GM18502 (cell line): Measurements from ENCODE around the gene DGKH.
"Not testable (repeated sequence)": the region's sequence is repeated elsewhere in the genome, so short reads cannot be mapped to it uniquely, and the experiment has no call there.

Experiments
- ATAC-seq: cut with Tn5 transposase; IDR thresholded peaks from one replicate; pipeline ENCODE4 v1.9.1; 2021; ENCODE audit warnings: mild to moderate bottlenecking; ENCODE audit not compliant: unreplicated experiment, poor library complexity

Gene DGKH

GRCh38 chr13:42109957-42110356 is 61.5 kb downstream of the DGKH start:
- ATAC-seq: no peak

DNA sequence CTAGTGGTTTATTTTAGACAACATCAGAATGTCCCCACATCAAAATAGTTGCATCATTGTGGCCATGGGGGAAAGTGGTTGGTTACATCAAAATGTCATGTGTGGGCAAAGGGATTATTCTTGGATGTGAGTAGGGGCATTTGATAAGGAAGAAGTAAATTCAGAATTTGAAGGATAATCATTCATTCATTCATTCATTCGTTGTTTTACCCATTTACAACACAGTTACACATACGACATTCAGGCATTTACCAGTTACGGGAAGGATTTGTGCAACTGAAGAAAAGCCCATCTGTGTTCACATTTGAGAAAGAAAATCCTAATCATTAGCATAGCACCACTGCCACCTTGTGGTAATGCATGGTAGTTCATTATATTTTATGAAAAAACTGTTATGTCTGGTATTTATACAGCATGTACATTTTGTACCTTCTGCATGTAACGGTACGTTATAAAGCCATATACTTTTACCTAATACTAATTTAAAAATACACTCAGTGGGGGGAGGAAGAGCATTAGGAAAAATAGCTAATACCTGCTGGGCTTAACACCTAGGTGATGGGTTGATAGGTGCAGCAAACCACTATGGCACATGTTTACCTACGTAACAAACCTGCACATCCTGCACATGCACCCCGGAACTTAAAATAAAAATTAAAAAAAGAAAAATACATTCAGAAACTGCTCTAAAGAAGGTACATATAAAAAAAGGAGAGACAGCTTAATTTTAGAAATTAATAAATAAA is 62.1 kb downstream of the DGKH start:
- no peak for ATAC-seq

DNA sequence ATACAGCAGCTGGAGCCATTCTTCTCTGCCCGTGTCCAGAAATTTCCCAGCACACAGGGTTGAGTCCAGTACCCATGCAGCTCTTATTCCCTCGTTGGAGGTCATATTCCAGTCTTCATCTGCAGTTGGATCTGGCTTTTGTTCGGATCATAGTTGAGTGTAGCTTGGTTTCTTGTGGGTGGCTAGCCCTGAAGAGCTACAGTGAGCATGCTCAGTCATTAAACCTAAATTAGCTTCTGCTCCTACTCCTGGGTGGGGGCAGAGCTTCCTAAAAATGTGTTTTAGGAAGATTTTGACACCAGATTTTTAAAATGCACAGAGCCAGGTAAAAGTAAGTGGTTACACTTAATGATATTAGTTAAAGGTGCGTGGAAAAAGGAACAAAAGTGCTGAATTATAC is 64.4 kb downstream of the DGKH start:
- no peak for ATAC-seq

DNA sequence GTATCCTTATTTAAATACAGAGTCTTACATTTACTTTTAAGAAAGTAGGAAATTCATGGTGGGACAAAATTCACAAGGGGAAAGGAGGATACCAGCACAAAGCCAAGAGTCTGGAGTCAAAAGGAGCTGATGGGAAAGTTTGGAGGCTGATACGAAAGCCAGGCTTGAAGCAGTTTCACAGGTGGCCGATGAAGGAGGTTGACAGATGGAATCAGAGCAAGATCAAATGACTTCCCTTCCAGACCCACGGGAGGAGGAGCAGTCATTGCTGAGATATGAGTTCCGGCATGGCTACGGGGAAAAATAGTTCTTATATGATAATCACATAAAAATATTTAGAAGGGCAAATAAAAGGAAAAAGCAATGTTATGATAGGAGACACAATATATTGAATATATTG is 65.0 kb downstream of the DGKH start:
- ATAC-seq: no peak

GRCh38 chr13:42114278-42114677 is 65.8 kb downstream of the DGKH start:
- no peak for ATAC-seq

DNA sequence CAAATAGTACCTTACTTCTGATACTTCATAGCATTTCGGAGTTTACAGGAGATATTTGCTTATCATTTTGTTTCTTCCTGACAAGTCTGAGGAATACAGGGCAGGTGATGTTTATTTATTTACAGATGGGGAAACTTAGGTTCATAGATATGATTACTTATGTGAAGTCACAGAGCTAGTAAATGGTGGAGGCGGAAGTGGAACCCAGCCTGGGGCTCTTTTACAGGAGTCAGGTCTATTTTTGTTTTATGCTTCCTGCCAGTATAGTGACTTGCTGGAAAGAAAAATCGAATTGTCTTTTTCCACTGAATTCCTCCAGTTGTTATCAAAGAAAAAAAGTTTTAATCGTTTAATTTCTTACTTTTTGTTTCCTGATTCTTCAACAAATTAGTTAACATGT is 66.5 kb downstream of the DGKH start:
- no peak for ATAC-seq

- no peak for ATAC-seq
These were observed 67.8 kb downstream of the DGKH start for GRCh38 chr13:42116225-42116624.

- no peak for ATAC-seq
These were observed 70.6 kb downstream of the DGKH start for GRCh38 chr13:42119041-42119440.

- ATAC-seq: peak; percentile 53
These were observed 71.4 kb downstream of the DGKH start for GRCh38 chr13:42119875-42120274.

DNA sequence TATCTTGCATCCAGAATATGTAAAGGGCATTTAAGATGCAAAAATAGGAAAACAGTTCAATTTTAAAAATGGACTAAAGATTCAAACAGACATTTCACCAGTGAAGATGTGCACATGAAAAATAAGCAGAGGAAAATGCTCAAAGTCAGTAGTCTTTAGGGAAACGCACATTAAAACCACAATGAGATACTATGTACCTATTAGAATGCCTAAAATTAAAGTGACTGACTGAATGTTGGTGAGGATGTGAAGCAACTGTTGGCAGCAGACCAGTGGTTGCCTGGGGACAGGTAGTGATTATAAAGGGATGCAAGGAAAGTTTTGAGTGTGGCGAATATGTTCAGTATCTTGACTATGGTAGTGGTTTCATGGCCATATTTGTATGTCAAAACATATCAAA is 75.2 kb downstream of the DGKH start:
- ATAC-seq: no peak

DNA sequence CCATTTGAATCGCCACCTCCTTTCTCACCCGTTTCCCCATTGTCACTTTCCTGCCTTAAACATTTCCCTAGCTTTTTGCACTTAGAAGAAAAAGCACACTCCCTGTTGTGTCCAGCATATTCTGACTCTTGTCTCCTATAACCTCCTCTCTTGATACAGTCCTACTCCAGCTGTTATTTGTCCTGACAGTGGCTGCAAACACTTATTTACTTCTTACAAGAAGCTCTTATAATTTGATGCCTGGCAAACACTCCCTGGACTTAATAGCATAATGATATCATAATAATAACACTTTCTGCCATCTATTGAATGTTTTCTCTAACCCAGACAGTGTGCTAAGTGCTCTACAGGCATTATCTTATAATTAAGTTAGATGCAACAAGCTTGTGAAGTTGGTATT is 76.6 kb downstream of the DGKH start:
- ATAC-seq: no peak

GRCh38 chr13:42127047-42127446 is 78.6 kb downstream of the DGKH start:
- ATAC-seq: no peak

GRCh38 chr13:42129033-42129432 is 80.6 kb downstream of the DGKH start:
- ATAC-seq: no peak

- no peak for ATAC-seq
These were observed 88.1 kb downstream of the DGKH start for GRCh38 chr13:42136518-42136917.

- peak; percentile 54 for ATAC-seq
These were observed 89.5 kb downstream of the DGKH start for GRCh38 chr13:42137856-42138537.

DNA sequence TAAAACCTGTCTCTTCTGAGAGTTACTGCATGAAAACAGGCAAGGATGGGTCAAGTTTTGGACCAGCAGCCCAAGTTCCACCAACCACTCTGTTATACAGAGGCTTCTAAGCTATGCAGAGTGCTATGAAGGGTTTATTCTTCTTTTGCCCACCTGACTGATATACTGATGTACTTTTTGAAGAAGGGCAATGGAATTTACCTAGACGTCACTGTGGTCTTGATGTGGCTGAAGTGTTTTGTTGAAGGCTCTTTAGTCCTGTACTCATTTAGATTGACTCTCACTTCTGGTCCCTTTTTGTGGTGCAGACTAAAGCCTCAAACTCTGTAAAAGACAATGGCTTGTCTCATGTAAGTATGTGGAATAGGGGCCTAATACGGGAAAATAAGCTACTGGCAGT is 92.0 kb downstream of the DGKH start:
- no peak for ATAC-seq

DNA sequence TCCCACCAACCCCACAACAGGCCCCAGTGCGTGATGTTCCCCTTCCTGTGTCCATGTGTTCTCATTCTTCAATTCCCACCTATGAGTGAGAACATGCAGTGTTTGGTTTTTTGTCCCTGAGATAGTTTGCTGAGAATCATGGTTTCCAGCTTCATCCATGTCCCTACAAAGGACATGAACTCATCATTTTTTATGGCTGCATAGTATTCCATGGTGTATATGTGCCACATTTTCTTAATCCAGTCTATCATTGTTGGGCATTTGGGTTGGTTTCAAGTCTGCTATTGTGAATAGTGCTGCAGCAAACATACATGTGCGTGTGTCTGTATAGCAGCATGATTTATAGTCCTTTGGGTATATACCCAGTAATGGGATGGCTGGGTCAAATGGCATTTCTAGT is 92.6 kb downstream of the DGKH start:
- ATAC-seq: not testable (repeated sequence)

- ATAC-seq: no peak
These were observed 97.9 kb downstream of the DGKH start for GRCh38 chr13:42146359-42146758.

DNA sequence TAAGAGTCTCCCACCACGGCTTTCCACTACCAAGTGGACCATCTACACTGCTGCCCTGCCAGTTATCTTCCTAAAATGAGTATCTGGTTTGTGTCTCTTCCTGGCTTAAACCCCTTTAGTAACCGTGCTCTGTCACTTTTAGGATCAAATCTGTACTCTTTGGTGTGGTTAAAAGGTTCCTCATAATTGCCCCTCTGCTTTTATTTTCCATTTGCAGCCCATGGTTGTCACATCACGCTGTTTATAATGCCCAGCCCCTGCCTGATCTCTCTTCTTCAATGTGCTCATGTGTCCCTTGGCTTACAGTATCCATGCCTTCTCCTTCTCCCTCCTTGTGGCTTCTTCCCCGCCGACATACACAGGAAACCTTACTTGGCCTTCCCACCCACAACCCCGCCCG is 100.1 kb downstream of the DGKH start:
- ATAC-seq: no peak

DNA sequence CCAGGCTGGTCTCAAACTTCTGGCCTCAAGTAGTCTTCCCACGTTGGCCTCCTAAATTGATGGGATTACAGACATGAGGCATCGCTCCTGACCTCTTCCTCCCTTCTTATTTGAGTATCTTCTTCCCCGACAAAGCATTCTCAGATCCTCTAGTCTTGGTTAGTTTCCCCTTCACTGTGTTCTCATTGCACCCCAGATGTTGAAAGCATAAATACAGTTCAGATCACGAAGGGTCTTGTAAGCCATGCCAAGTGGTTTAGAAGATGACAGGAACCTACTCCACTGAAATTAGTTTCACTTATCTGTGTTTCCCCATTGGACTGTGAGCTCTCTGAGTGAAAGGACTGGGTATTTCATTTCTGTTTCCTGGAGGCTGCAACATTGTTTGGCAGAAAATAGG is 100.7 kb downstream of the DGKH start:
- ATAC-seq: no peak

- no peak for ATAC-seq
These were observed 103.3 kb downstream of the DGKH start for GRCh38 chr13:42151781-42152180.

GRCh38 chr13:42152495-42152894 is 104.0 kb downstream of the DGKH start:
- no peak for ATAC-seq
